Left kidney (tissue), 2 donors: ENCODE measurements around the gene ZBED3. TPM values are rescaled to one million over a fixed set of nuclear protein-coding genes. Genes with fewer than 3 reads are reported as not detected.
A peak's percentile ranks its signal among the peaks of the same experiment; 100 is the strongest.
"Not testable (repeated sequence)": the region's sequence is repeated elsewhere in the genome, so short reads cannot be mapped to it uniquely, and the experiment has no call there.

Source experiments
- DNase-seq: peaks from one replicate; pipeline ENCODE4 v3.0.0-alpha.2; 2013
- polyA plus RNA-seq: library from polyadenylated mRNA; unstranded; fragments of 120-200 nt; gene quantifications from one replicate; pipeline ENCODE4 v1.2.1, GENCODE V29; 2013; ENCODE audit not compliant: insufficient read length

ZBED3 gene
- polyA plus RNA-seq, 1 donor = 40.3 TPM

- DNase-seq = not testable (repeated sequence)
Observed at GRCh38 chr5:77080479-77080878, 6.6 kb downstream of the ZBED3 start.

- DNase-seq = no peak
Observed at GRCh38 chr5:77077829-77078176, 9.3 kb downstream of the ZBED3 start.

GRCh38 chr5:77076961-77077828 lies 9.9 kb downstream of the ZBED3 start:
- DNase-seq = peak; percentile 71

GRCh38 chr5:77074745-77075144 lies 12.3 kb downstream of the ZBED3 start:
- DNase-seq = no peak

GRCh38 chr5:77073667-77074066 lies 13.4 kb downstream of the ZBED3 start:
- no peak for DNase-seq

GRCh38 chr5:77066823-77067442 lies 20.2 kb downstream of the ZBED3 start:
- DNase-seq = no peak

- DNase-seq = no peak
Observed at GRCh38 chr5:77066184-77066583, 20.9 kb downstream of the ZBED3 start.

- no peak for DNase-seq
Observed at GRCh38 chr5:77065256-77065655, 21.8 kb downstream of the ZBED3 start.

GRCh38 chr5:77064040-77064439 lies 23.0 kb downstream of the ZBED3 start:
- DNase-seq = no peak

GRCh38 chr5:77046416-77047073 lies 40.5 kb downstream of the ZBED3 start:
- DNase-seq = no peak

- no peak for DNase-seq
Observed at GRCh38 chr5:77035950-77036349, 51.1 kb downstream of the ZBED3 start.

GRCh38 chr5:77033338-77033737 lies 53.7 kb downstream of the ZBED3 start:
- DNase-seq = no peak

- DNase-seq = no peak
Observed at GRCh38 chr5:77032635-77033034, 54.5 kb downstream of the ZBED3 start.

- no peak for DNase-seq
Observed at GRCh38 chr5:77031891-77032290, 55.2 kb downstream of the ZBED3 start.

GRCh38 chr5:77030097-77031071 lies 56.7 kb downstream of the ZBED3 start, which contains the start of gene AGGF1:
Gene AGGF1, plus strand, starts transcription at chr5:77030404. Its CDS starts 363 bp downstream, at chr5:77030767.
- peak; percentile 91 for DNase-seq

- no peak for DNase-seq
Observed at GRCh38 chr5:77029376-77029885, 57.7 kb downstream of the ZBED3 start.

- DNase-seq = no peak
Observed at GRCh38 chr5:77028631-77029375, 58.3 kb downstream of the ZBED3 start.

GRCh38 chr5:77024490-77024889 lies 62.6 kb downstream of the ZBED3 start:
- no peak for DNase-seq

GRCh38 chr5:77022511-77023417 lies 64.3 kb downstream of the ZBED3 start:
- peak; percentile 4 for DNase-seq
